Stimulated activated CD4-positive, alpha-beta T cell treated with anti-CD3 and anti-CD28 coated beads, Interleukin-4, amount 100 ng/mL, for 1 hour (primary cell): ENCODE results near the gene BCAS1.

Experiments used
- DNase-seq: peaks from one replicate; pipeline ENCODE4 v3.0.0-alpha.2; 2020

The BCAS1 gene

GRCh38 chr20:54047048-54047447 is 23.3 kb downstream of the BCAS1 start:
- no peak for DNase-seq

GRCh38 chr20:54044156-54044555 is 26.2 kb downstream of the BCAS1 start:
- DNase-seq, result no peak

GRCh38 chr20:54043076-54043967 is 27.1 kb downstream of the BCAS1 start:
- DNase-seq, result no peak

- DNase-seq, result no peak
Observed at GRCh38 chr20:54042021-54042420, 28.4 kb downstream of the BCAS1 start.

- no peak for DNase-seq
Observed at GRCh38 chr20:54041336-54041735, 29.1 kb downstream of the BCAS1 start.

- no peak for DNase-seq
Observed at GRCh38 chr20:54040531-54040930, 29.9 kb downstream of the BCAS1 start.

GRCh38 chr20:54038961-54039360 is 31.4 kb downstream of the BCAS1 start:
- no peak for DNase-seq

GRCh38 chr20:54037525-54037924 is 32.9 kb downstream of the BCAS1 start:
- no peak for DNase-seq

- no peak for DNase-seq
Observed at GRCh38 chr20:54029643-54030042, 40.8 kb downstream of the BCAS1 start.

- no peak for DNase-seq
Observed at GRCh38 chr20:54029176-54029575, 41.2 kb downstream of the BCAS1 start.

GRCh38 chr20:54028276-54029011 is 42.0 kb downstream of the BCAS1 start:
- no peak for DNase-seq

GRCh38 chr20:54027704-54028103 is 42.7 kb downstream of the BCAS1 start:
- no peak for DNase-seq

- no peak for DNase-seq
Observed at GRCh38 chr20:54026295-54027064, 43.9 kb downstream of the BCAS1 start.

- DNase-seq, result no peak
Observed at GRCh38 chr20:54025251-54025771, 45.1 kb downstream of the BCAS1 start.

GRCh38 chr20:54023406-54023805 is 47.0 kb downstream of the BCAS1 start:
- no peak for DNase-seq

GRCh38 chr20:54021446-54022235 is 48.8 kb downstream of the BCAS1 start:
- DNase-seq, result no peak

GRCh38 chr20:54020868-54021267 is 49.5 kb downstream of the BCAS1 start:
- no peak for DNase-seq

- DNase-seq, result no peak
Observed at GRCh38 chr20:54020348-54020747, 50.0 kb downstream of the BCAS1 start.

- DNase-seq, result no peak
Observed at GRCh38 chr20:54019585-54019984, 50.8 kb downstream of the BCAS1 start.

GRCh38 chr20:54019127-54019526 is 51.3 kb downstream of the BCAS1 start:
- DNase-seq, result no peak

- no peak for DNase-seq
Observed at GRCh38 chr20:54017846-54018245, 52.5 kb downstream of the BCAS1 start.

- DNase-seq, result no peak
Observed at GRCh38 chr20:54015496-54015895, 54.9 kb downstream of the BCAS1 start.
